ENCODE measurements around the gene SLC66A1.

The SLC66A1 gene

DNA sequence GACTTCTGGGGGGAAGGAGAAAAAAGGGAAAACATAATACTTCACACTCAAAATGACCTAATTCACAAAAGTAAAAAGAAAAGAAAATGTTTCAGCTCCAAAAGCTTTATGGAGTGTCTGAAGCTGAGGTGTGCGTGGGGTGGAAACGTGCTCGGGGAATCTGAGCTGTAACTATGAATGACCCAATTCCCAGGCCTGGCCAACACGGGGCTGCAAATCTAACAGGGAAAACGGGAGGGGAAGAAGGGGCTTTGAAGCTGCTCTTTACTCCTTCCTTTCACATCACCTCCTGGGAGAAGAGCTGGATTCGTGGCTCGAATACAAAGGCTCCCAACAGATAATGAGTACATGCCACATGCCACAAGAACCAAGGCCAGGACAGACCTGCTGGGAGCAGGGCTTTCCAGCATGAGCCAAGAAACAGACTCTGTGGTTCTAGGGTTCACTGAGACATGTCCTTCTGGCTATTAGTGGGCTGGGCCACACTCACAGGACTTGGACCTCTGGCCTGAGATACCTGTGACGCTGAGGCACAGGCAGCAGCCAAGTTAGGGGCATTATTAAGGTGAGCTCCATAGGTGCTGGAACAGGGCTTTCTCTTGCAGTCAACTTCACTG, 51.5 kb downstream of the SLC66A1 start:
- no peak for DNase-seq (ENCODE audit: low read depth)

DNA sequence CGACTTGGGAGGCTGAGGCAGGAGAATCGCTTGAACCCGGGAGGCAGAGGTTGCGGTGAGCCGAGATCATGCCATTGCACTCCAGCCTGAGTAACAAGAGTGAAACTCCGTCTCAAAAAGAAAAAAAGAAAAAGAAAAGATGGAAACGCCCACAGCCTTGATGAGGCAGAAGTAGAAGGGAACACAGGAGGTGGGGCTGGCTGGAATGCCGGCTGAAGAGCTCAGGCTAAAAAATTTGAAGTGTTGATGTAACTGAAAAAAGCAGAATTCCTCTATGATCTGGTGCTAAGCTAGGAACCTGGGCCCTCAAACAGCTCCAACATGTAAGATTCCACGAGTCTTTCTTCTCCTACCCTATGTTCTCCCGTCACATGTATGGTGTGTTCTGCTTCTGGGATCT, 53.6 kb downstream of the SLC66A1 start:
- DNase-seq (ENCODE audit: low read depth): no peak

DNA sequence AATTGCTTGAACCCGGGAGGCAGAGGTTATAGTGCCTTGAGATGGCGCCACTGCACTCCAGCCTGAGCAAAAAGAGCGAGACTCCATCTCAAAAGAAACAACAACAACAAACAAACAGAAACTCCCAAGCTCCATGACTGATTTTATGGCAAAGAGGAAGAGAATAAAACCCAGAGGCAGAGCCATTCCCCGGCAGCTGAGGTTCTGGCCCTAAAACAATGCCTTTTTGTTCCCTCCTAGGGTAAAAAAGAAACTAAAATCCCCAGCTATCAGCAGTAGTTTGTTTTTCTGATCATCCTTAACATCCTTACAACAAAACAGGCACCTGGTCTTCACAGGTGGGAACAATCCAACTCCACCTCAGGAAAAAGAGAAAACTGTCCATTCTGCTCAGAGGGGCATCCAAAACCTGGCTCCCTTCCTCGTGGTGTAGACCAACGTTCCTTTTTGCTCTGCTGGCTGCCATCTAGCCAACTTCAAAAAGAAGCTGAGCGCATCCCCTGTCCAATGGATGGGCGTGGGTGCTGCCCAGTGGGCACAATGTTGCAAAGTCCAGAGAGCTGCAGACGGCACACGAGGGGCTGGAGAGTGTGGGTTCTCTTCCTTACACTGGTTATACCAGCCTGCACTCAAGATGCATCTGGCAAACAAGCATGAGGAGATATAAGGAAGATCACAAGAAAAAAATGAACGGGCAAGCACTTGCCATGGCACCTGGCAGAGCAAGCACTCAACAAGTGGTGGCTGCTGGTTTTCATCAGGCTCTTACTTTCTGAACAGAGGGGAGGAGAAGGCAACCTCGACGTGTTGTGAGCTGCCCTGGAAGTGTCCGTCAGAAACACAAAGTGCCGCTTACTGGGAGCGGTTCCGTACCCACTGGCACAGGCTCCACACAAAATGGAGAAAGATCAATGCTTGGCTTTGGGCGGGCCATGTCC, 54.7 kb downstream of the SLC66A1 start:
- DNase-seq (ENCODE audit: low read depth): no peak

DNA sequence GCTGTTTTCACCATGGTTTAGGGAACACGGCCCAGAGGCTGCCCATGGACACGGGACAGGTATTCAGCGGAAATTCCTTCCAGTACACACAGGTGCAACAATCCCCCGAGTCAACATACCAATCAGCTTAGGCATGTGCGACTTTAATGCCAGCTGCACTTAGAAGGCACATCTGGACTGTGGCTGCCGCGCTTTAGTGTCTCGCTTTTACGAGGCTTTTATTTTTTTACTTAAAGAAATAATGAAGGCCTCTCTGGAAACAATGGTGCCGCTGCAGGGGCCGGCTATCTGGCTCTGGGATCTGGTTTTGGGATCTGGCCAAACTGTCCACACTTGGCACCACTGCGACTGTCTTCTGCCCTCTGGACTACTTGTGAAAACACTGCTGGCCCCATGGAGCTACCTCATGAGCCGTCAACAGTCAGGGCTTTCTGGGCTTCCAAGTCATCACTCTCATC, 55.5 kb downstream of the SLC66A1 start:
- DNase-seq (ENCODE audit: low read depth): no peak

DNA sequence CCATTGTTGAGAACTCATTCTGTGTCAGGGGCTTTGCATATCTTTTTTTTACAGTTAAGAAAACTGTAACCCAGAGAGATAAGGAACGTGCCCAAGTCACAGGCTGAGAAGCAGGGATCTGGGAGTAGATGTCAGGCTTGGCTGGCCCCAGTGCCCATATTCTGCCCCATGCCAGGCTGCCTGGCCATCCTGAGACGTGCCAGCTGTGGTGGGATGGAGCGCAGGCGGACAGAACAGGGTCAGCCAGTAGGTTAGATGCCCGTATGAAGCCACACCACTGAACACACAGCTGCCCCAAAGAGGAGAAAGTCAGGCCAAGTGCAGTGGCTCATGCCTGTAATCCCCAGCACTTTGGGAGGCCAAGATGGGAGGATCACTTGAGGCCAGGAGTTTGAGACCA, 55.9 kb downstream of the SLC66A1 start:
- no peak for DNase-seq (ENCODE audit: low read depth)

DNA sequence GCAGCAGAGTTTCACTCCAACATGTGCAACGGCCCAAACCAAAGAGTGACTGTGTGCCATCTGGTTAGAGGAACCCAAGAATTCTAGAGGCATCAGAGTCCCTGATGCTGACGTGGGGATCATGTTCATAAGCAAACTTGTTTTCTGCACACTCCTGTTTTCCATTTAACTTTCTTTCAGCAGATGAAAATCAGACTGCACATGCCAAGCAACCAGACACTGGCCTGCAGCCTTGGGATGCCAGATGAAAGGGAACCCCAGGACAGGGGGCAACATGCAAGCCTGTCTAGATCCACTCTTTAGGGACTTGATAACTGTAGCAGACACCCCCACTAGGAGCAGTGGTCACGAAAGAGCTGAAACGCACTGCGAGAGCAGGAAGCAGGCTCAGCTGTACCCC, 56.8 kb downstream of the SLC66A1 start:
- no peak for DNase-seq (ENCODE audit: low read depth)

DNA sequence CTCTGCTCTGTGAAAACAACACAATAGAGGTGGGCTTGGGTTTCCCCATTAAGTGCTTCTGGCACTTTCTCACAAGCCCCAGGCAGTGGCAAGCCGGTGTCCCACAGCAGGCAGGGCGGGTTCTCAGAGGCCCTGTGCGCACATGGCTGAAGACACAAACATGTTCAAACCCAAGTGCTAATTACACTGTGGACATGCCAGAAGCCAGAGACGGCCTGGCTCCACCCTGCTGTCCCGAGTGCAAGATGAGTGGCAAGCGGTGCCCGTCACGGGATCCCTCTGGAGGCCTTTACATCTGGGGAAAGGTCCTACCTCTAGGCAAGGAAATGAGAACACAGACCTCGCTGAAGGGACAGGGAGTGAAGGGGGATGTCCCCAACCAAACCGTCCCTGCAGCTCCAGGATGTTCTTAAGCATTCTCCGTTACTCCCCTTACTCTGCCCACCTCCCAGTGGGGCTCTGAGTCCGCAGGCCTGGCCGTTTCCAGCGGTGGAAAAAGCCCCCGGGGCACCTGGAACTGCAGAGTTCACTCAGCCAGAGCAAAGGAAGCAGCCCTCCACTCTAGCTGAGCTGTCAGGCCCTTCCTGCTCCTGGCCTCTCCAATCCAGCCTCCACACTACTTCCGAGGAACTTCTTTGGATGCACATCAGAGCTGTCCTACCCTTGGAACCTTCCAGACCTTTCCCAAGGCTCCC, 57.4 kb downstream of the SLC66A1 start:
- DNase-seq (ENCODE audit: low read depth): no peak

DNA sequence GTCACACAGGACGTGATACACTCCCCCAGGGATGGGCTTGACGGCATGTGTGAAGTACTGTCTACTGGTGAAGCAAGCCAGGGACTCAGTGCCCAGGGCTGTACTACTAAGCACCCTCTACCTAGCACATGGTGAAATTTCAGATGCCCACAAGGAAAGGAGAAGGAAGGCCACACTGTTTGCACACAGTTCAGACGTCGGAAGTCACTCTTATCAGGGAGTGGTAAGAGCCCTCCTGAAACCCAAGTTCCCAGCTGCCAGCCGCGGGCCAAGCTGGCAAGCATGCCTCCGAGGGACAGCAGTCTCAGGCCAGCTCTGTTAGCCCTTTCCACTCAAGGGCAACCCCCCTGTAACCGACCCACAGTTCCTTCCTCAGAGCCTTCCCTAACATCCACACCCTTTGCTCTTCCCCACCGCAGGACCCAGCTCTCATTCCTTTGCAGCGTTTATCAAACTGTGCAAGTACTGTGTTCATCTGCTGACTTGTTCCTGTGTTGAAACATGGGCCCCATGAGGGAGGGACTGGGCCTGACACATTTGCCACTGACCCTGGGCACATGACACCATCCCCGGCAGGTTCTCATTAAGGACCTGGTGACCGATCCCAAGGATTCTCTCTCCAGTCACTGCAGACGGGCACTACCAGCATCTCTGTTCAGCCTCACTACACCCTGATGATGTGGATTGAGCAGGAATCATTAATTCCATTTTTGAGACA, 58.5 kb downstream of the SLC66A1 start:
- no peak for DNase-seq (ENCODE audit: low read depth)

DNA sequence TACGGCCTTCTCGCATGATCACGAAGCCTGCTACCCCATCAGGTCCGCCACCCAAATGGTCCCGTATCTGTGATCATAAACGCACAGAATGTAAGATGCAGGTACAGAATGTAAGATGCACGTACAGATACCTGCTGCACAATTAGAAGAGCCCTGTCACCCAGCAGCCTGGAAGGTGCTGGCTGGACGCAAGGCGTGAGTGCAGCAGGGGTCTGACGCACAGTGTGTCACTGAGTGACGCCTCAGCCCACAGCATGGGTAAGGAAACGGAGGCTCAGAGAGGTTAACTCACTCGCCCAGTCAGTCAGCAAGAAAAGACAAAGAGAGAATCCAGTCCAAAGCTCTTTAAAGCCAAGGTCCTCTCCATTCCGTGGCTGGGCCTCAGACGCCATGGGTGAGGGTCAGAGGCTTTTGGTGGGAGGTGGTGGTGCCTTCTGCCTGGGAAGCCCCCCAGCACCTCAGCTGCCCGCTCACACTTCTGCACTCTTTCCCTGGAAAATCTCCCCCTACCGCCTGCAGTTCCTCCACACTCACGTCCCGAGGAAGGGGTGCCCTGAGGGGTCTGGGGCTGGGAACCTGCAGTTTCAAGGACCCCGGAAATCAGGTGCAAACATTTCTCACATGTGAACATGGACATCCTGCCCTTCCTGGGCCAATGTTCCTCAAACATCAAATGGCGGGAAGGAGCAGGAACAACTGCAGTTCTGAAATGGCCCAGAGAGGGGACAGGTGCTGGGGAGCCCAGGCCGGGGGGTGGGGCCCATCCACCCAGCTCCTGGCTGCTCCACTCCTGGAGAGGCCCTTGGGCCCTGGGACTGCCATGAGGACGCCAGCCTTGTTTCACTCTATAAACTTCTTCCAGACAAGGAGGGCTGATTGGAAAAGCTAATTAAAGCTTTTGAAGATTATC, 59.4 kb downstream of the SLC66A1 start:
- DNase-seq (ENCODE audit: low read depth): no peak

DNA sequence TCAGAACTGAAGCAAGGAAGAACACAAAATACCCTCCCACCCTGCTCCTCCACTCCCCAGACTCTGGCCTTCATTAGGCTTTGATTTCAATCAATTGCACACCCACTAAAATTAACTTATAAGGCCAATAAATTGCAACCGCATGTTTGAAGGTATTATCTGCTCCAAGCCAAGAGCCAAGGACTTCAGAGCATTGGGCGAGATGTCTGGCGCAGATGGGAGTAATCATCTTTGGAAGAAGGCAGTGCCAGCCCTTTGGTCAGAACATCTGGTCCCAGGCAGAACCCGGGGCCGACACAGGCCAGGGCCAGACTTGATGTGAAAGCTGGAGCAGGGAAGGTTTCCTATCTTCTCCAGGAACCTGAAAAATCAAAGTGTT, 60.0 kb downstream of the SLC66A1 start:
- no peak for DNase-seq (ENCODE audit: low read depth)

DNA sequence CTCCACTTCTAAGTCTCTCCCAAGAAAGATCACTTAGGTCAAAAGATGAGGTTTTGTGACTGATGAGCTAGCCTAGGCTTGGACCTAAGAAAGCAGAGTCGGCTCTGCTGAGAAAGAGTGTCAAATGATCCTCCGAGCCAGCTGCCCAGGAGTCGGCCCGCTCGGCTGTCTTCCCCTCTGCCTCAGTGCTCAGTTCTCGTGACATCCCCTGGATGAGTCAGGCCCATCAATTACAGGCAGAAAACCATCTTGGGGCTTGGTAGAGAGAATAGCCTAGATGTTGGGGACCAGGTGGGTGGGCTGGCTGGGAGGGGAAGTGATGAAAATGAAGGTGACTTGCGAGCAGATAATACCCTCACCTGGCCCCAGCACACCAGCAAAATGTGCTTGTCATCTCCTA, 60.5 kb downstream of the SLC66A1 start:
- no peak for DNase-seq (ENCODE audit: low read depth)

DNA sequence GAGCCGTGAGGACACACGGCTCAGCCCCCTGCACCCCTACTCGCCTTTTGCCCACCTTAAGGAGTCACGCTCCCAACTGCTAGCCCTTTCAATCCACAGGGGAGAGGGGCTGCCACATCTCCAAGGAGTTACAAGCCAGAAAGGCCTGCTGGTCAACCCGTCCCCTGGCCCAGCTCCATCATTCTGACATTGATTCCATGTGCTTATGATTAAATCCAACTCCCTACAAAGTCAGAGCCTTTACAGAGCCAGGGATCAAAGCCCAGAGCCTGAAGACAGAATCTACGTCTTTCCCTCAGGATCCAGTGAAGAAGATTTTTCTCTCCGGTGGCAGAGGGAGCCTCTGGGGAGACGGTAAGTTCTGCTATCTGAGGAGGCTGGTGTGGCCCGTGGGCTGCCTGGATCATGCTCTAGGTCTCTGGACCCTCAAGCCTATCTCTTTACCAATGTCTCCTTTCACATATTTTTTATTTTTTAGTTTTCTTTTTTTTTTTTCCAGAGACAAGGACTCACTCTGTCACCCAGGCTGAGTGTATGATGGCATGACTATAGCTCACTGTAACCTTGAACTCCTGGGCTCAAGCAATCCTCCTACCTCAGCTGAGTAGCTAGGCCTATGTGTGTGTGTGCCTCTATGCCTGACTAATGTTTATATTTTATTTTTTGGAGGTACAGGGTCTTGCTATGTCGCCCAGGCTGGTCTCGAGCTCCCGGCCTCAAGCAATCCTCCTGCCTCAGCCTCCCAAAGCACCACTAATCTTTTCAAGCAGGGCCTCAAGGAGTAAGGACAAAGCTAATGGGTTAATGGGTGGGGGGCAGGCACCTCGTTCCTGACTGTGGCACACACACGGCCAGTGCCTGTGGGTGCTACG, 61.3 kb downstream of the SLC66A1 start:
- no peak for DNase-seq (ENCODE audit: low read depth)

DNA sequence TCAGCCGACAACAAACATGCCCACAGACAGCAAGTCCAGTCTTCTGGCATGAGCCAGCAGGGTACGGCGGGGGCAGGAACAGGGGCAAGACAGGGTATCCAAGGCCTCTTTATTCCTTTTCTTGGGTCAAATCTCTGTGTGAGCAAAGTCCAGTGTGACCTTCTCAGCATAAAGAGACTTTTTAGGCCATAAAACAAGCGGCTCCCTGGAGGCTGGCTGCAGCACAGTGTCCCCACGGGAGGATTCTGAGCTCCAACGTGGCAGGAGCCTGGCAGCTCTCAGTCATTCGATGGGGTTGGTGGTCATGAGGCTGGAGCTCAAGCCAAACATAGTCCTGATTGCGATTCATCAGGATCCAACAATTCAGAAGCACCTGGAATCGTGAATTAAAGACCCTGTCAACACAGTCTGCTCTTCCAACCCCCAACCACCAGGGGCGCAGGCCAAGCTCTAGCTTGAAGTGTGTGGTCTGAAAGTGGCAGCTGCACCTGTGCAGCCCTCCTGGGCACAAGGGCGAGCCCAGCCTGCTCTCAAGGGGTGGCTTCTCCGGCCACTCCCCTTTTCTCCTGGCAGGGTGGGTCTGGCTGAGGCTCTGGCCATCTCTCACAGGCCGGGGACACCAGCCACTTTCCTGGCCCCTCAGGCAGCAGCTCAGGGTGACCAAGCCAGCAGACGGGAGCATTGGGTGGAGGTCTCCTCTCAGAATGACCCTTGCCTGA, 62.1 kb downstream of the SLC66A1 start:
- no peak for DNase-seq (ENCODE audit: low read depth)

DNA sequence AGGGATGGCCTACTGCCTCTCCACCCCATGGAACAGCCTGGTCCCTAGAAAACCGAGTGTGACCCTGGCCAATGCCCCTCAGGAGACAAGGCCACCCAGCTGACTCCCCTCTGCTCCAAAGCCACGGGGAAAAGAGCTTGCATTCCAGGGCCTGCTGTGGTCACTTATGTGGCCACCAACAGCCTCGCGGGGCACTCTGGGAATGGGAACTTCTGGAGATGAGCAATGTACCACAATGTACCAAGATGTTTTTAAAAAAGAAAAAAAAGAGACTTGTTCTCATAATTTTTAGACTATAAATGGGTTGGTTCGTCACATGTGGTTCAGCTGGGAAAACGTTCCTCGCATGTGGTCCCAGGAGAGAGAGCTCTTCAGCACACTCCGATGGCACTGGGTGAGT, 62.8 kb downstream of the SLC66A1 start:
- DNase-seq (ENCODE audit: low read depth): no peak

DNA sequence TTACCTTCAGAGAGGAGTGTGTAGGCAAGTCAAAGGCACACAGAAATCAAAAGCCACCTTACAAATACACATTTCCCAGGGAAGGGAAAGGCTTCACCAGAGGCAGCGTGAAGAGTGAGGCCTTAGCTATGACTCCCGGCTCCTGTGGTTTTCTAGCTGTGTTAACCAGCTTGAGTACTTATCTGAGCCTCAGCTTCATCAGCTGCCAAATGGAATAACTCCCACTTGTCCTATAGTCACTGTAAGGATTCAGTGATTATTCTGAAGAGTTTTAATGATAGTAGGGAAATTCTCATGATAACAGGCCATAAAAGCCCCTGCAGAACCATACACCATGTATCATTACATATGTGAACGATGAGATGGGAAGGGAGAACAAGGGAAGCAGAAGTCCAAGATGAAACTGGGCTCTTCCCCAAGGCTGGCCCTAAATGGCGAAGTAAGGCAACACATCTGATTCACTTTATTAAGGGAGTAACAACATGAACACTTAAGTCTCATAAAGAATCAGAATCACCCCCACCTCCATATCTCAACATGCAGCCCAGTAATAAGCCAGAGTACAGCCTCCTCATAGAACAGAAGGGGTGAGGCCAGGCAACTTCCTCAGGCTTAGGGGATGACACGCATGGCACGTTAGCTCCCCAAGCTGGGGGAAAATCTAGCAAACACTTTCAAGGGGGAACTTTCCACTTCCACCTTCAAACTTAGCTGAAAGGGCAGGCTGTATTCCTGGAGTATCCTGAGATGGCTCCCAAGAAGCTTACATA, 63.7 kb downstream of the SLC66A1 start:
- DNase-seq (ENCODE audit: low read depth): no peak

DNA sequence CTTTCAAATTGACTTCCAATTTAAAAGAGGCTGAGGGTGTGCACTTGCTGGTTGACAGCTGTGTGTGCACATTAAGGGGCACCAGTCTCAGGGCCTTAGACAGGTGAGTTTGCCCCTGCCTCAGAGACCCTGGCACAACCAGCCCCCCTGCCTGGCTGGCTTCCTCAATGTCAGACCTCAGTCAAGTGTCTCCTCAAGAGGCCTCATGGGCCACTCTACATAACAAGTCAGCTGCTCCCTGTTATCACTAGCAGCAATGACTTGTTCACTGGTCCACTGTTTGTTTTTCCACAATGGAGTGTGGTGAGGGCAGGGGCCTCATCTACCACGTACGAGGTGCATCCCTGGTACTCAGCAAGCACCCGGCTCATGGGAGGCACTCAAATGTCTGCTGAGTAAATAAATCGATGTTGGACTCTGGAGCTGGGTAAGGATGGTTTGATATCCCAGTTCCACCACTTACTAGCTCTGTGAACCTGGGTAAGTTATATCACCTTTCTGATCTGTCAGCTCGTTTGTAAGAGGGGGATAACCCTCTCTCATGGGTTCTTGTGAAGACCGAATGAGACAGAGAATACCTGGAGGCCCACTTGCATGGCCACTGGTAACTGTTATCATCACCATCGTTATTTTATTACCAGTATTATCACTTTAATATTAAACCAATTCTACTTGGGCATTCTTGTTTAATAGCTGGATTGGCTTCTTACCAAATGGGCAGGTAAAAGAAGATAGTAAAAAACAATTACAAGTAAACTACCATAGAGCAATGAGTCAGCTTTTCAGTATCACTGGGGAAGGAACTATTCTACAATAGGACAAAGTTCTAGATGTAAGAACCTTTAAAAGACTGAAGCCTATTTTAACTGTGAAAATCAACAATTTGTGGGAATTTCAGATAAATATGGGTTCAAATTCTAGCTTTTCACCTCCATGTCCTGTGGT, 64.6 kb downstream of the SLC66A1 start:
- no peak for DNase-seq (ENCODE audit: low read depth)
